ENCODE measurements around the gene SPARC.

The SPARC gene

GRCh38 chr5:151677776-151678545 is 8.8 kb downstream of the SPARC start:
- peak; percentile 57 for DNase-seq

GRCh38 chr5:151676719-151677118 is 10.0 kb downstream of the SPARC start:
- DNase-seq = no peak

- no peak for DNase-seq
Measured at GRCh38 chr5:151676314-151676712, 10.4 kb downstream of the SPARC start.

GRCh38 chr5:151675611-151676313 is 11.0 kb downstream of the SPARC start:
- DNase-seq = no peak

GRCh38 chr5:151674626-151675610 is 11.8 kb downstream of the SPARC start:
- no peak for DNase-seq

- DNase-seq = no peak
Measured at GRCh38 chr5:151673421-151673820, 13.3 kb downstream of the SPARC start.

GRCh38 chr5:151672516-151672915 is 14.2 kb downstream of the SPARC start:
- DNase-seq = no peak

- no peak for DNase-seq
Measured at GRCh38 chr5:151671950-151672349, 14.8 kb downstream of the SPARC start.

GRCh38 chr5:151670953-151671636 is 15.6 kb downstream of the SPARC start:
- no peak for DNase-seq

- no peak for DNase-seq
Measured at GRCh38 chr5:151670083-151670686, 16.5 kb downstream of the SPARC start.

- DNase-seq = no peak
Measured at GRCh38 chr5:151667083-151667482, 19.6 kb downstream of the SPARC start.

- no peak for DNase-seq
Measured at GRCh38 chr5:151665613-151666012, 21.1 kb downstream of the SPARC start.

- DNase-seq = peak; percentile 60
Measured at GRCh38 chr5:151664694-151665585, 21.8 kb downstream of the SPARC start.

- peak; percentile 71 for DNase-seq
Measured at GRCh38 chr5:151663617-151664293, 23.0 kb downstream of the SPARC start.

GRCh38 chr5:151662805-151663204 is 23.9 kb downstream of the SPARC start:
- no peak for DNase-seq

GRCh38 chr5:151661968-151662732 is 24.6 kb downstream of the SPARC start:
- no peak for DNase-seq

GRCh38 chr5:151660616-151661495 is 25.9 kb downstream of the SPARC start:
- peak; percentile 59 for DNase-seq

GRCh38 chr5:151659001-151659754 is 27.5 kb downstream of the SPARC start:
- peak; percentile 94 for DNase-seq

Measured in femur (tissue), 1 donor.